CD14-positive monocyte (primary cell): ENCODE measurements around the gene TP73. TPM values are rescaled to one million over a fixed set of nuclear protein-coding genes. Genes with fewer than 3 reads are reported as not detected.

Source experiments
- DNase-seq, 3 donors: peaks; one replicate each; pipeline ENCODE4 v3.0.0-alpha.2; 2011 to 2022
- H2AFZ ChIP-seq: 2 replicates; pipeline ENCODE4 v1.6.0; 2012; ENCODE audit warnings: mild to moderate bottlenecking, low read depth, low read length, inconsistent platforms; ENCODE audit not compliant: insufficient read depth, poor library complexity, severe bottlenecking
- H3K27ac ChIP-seq, 2 donors: 1 replicate in 1 of 2; 2 replicates in 1 of 2; pipeline ENCODE4 v1.5.1; 2012 to 2013; ENCODE audit warnings: low read length in 2 of 2, control low read depth in 1 of 2, inconsistent platforms in 1 of 2, low read depth in 1 of 2, mild to moderate bottlenecking in 1 of 2
- H3K27me3 ChIP-seq, 2 donors: one replicate each; pipeline versions ENCODE4 v1.6.0 to v1.6.1; 2011 to 2013; ENCODE audit warnings: low read length in 2 of 2; ENCODE audit not compliant: control insufficient read depth in 2 of 2, insufficient read depth in 2 of 2
- H3K36me3 ChIP-seq, 2 donors: replicated peaks in 1 of 2; 1 replicate in 1 of 2; 2 replicates in 1 of 2; pipeline versions ENCODE4 v1.5.1 to v1.6.1; 2012 to 2013; ENCODE audit warnings: low read length in 2 of 2, control low read depth in 1 of 2, inconsistent platforms in 1 of 2, mild to moderate bottlenecking in 1 of 2; ENCODE audit not compliant: insufficient read depth in 2 of 2, control insufficient read depth in 1 of 2
- H3K4me1 ChIP-seq, 2 donors: 1 replicate in 1 of 2; 2 replicates in 1 of 2; pipeline versions ENCODE4 v1.5.1 to v1.6.1; 2012 to 2013; ENCODE audit warnings: low read length in 2 of 2, control low read depth in 1 of 2, inconsistent platforms in 1 of 2, mild to moderate bottlenecking in 1 of 2, moderate library complexity in 1 of 2; ENCODE audit not compliant: insufficient read depth in 2 of 2, control insufficient read depth in 1 of 2
- H3K4me2 ChIP-seq: replicated peaks from 2 replicates; pipeline ENCODE3; 2012; ENCODE audit warnings: low read length, moderate library complexity, mild to moderate bottlenecking; ENCODE audit not compliant: poor library complexity, severe bottlenecking; ENCODE audit errors: extremely low read depth
- H3K4me3 ChIP-seq, 3 experiments: fragments of 200-600 bp in 1 of 3; sonication (generic) in 1 of 3; replicated peaks in 1 of 3; 1 replicate in 2 of 3; 2 replicates in 1 of 3; pipeline ENCODE4 v1.5.1; 2011 to 2013; ENCODE audit warnings: low read length in 3 of 3, mild to moderate bottlenecking in 3 of 3, control low read depth in 2 of 3, low read depth in 2 of 3, inconsistent platforms in 1 of 3, moderate library complexity in 1 of 3
- H3K79me2 ChIP-seq: 2 replicates; pipeline ENCODE4 v1.6.0; 2012; ENCODE audit warnings: mild to moderate bottlenecking, control low read depth, inconsistent platforms, low read length, moderate library complexity; ENCODE audit not compliant: insufficient read depth
- H3K9ac ChIP-seq: 2 replicates; pipeline ENCODE4 v1.6.0; 2017; ENCODE audit warnings: low read length, mild to moderate bottlenecking; ENCODE audit not compliant: insufficient read depth, poor library complexity, severe bottlenecking
- H3K9me3 ChIP-seq, 2 donors: replicated peaks in 1 of 2; 1 replicate in 1 of 2; 2 replicates in 1 of 2; pipeline versions ENCODE4 v1.5.1 to v1.6.1; 2012 to 2013; ENCODE audit warnings: low read length in 2 of 2, control low read depth in 1 of 2; ENCODE audit not compliant: control insufficient read depth in 1 of 2, insufficient read depth in 1 of 2
- H4K20me1 ChIP-seq: 2 replicates; pipeline ENCODE4 v1.6.0; 2012; ENCODE audit warnings: mild to moderate bottlenecking, low read length, control low read depth, moderate library complexity; ENCODE audit not compliant: insufficient read depth
- H3K27ac Mint-ChIP-seq, 7 donors: one replicate each; pipeline ENCODE4 v1.8.0; 2020; ENCODE audit warnings: mild to moderate bottlenecking in 7 of 7, mixed read lengths in 7 of 7, moderate library complexity in 6 of 7, inconsistent platforms in 2 of 7
- H3K27me3 Mint-ChIP-seq, 3 donors: one replicate each; pipeline ENCODE4 v1.8.0; 2021 to 2022; ENCODE audit warnings: low read depth in 3 of 3, mild to moderate bottlenecking in 3 of 3, mixed read lengths in 3 of 3, moderate library complexity in 3 of 3, inconsistent platforms in 1 of 3
- H3K36me3 Mint-ChIP-seq, 2 donors: one replicate each; pipeline ENCODE4 v1.8.0; 2020; ENCODE audit warnings: mixed read lengths in 2 of 2, inconsistent platforms in 1 of 2, mild to moderate bottlenecking in 1 of 2
- H3K4me1 Mint-ChIP-seq: one replicate; pipeline ENCODE4 v1.8.0; 2020; ENCODE audit warnings: mild to moderate bottlenecking, mixed read lengths
- H3K4me3 Mint-ChIP-seq, 2 donors: one replicate each; pipeline ENCODE4 v1.8.0; 2020; ENCODE audit warnings: mild to moderate bottlenecking in 2 of 2, mixed read lengths in 2 of 2, moderate library complexity in 1 of 2
- H3K9me3 Mint-ChIP-seq, 7 donors: one replicate each; pipeline ENCODE4 v1.8.0; 2020 to 2022; ENCODE audit warnings: mixed read lengths in 7 of 7, mild to moderate bottlenecking in 6 of 7, moderate library complexity in 6 of 7, inconsistent platforms in 2 of 7
- WGBS: methylation state at CpG from one replicate; pipeline ENCODE4 v1.1.5; 2013; ENCODE audit warnings: missing lambda C conversion rate; ENCODE audit not compliant: insufficient coverage; 5-methylcytosine and 5-hydroxymethylcytosine counted together
- intact Hi-C, 2 donors: fragments of 100-400 bp; cut with micrococcal nuclease; formaldehyde crosslinking; loops; one replicate each; pipeline versions ENCODE4 v1.15.0 to v1.15.1; 2023
- polyA plus RNA-seq, 3 donors: library from polyadenylated mRNA; depleted of rRNA in 1 of 3; unstranded in 2 of 3; stranded (reverse) in 1 of 3; fragments of 300-500 nt in 2 of 3; fragments of >200 nt in 1 of 3; fragmentation: Illumina TruSeq in 2 of 3; gene quantifications; 1 replicate in 2 of 3; 2 replicates in 1 of 3; pipeline ENCODE4 v1.2.3, GENCODE V29; 2012 to 2021
- TF ChIP-seq, protein P1 (sequence below): fragments of 200-600 bp; IDR thresholded peaks from one replicate; pipeline ENCODE4 v1.8.0; 2022; ENCODE audit warnings: antibody characterized with exemption, mild to moderate bottlenecking

Gene TP73
- polyA plus RNA-seq, 3 donors = 0.21 to 0.42 TPM; not detected in 1

GRCh38 chr1:3633344-3634058 is 18.8 kb upstream of the TP73 start:
- intact Hi-C loops = no loop called here
- H3K79me2 ChIP-seq = no peaks in the 10 kb centered on the region
- Mint-ChIP-seq H3K9me3 (no peaks in the 10 kb centered on the region), H3K36me3 (peaks cover 78 to 95% of the 10 kb centered on the region in 2 donors), H3K4me1 (peaks cover 8% of the 10 kb centered on the region), H3K4me3 (no peak overlapping the region), H3K27ac (no peak overlapping the region), H3K27me3 (peaks cover 0 to 2% (median 2%) of the 10 kb centered on the region in 3 donors)
- no peak overlapping the region for H2AFZ ChIP-seq
- TF ChIP-seq, protein P1, sequence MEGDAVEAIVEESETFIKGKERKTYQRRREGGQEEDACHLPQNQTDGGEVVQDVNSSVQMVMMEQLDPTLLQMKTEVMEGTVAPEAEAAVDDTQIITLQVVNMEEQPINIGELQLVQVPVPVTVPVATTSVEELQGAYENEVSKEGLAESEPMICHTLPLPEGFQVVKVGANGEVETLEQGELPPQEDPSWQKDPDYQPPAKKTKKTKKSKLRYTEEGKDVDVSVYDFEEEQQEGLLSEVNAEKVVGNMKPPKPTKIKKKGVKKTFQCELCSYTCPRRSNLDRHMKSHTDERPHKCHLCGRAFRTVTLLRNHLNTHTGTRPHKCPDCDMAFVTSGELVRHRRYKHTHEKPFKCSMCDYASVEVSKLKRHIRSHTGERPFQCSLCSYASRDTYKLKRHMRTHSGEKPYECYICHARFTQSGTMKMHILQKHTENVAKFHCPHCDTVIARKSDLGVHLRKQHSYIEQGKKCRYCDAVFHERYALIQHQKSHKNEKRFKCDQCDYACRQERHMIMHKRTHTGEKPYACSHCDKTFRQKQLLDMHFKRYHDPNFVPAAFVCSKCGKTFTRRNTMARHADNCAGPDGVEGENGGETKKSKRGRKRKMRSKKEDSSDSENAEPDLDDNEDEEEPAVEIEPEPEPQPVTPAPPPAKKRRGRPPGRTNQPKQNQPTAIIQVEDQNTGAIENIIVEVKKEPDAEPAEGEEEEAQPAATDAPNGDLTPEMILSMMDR = no peak
- no peaks in the 10 kb centered on the region for H3K27me3 ChIP-seq
- no peak overlapping the region for H3K27ac ChIP-seq
- H3K9me3 ChIP-seq = no peaks in the 10 kb centered on the region
- peaks cover 10 to 15% of the 10 kb centered on the region in 2 donors for H3K4me1 ChIP-seq
- DNase-seq = no peak
- H3K4me2 ChIP-seq = no peak overlapping the region
- H4K20me1 ChIP-seq = no peaks in the 10 kb centered on the region
- peaks cover 86 to 98% of the 10 kb centered on the region in 2 donors for H3K36me3 ChIP-seq
- no peak overlapping the region for H3K9ac ChIP-seq
- no peak overlapping the region for H3K4me3 ChIP-seq
- WGBS = 96% methylated on average over 26 of the region's 28 CpGs

DNA sequence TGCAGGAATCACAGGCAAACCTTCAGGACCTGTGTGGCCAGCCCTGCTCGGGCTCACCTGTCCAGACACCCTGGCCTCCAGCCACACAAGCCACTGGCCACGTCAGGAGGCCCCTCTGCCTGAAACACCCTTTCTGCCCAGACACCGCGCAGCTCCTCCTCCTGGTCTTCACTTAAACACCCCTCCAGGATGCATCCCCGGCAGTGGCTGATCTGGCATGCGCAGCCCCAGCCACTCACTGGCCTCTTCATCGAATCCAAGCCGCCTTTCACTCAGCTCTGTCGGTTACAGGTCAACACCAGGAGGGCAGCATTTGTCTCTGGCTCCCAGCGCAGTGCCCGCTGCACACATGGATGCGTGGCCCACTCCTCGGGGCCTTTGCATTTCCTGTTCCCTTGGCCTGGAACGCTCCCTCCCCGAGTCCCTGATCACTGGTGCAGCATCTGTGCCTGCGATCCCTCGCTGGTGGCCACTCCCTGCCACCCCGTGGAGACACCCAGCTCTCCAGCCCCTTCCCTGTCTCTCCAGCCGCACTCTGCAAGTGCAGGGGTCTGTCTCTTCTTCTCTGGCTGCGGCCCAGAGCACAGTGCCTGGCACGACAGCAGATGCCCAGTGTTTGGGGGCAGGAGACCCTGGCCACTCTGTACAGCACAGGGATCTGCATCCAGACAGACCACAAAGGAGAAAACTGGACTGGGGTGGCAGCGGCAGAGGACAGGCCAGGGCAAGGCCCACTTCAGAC is 18.1 kb upstream of the TP73 start:
- WGBS = 97% methylated on average over 22 of the region's 22 CpGs
- peak overlapping the region in 2 of 7 donors; percentile 50 to 78 for H3K27ac Mint-ChIP-seq
- peaks cover 8% of the 10 kb centered on the region for H3K4me1 Mint-ChIP-seq
- peaks cover 76 to 95% of the 10 kb centered on the region in 2 donors for H3K36me3 Mint-ChIP-seq
- no peak for DNase-seq
- Histone ChIP-seq H4K20me1 (no peaks in the 10 kb centered on the region), H2AFZ (no peak overlapping the region), H3K27ac (no peak overlapping the region), H3K4me1 (peaks cover 10 to 15% of the 10 kb centered on the region in 2 donors), H3K79me2 (no peaks in the 10 kb centered on the region), H3K4me3 (no peak overlapping the region), H3K9ac (no peak overlapping the region), H3K9me3 (no peaks in the 10 kb centered on the region), H3K27me3 (no peaks in the 10 kb centered on the region), H3K4me2 (no peak overlapping the region), H3K36me3 (peaks cover 86 to 98% of the 10 kb centered on the region in 2 donors)
- peaks cover 0 to 2% (median 2%) of the 10 kb centered on the region in 3 donors for H3K27me3 Mint-ChIP-seq
- intact Hi-C loops = no loop called here
- no peaks in the 10 kb centered on the region for H3K9me3 Mint-ChIP-seq
- TF ChIP-seq, protein P1 = no peak
- no peak overlapping the region for H3K4me3 Mint-ChIP-seq
